GM12875 (cell line): ENCODE measurements around the gene ZNF214.

Source experiments
- H3K4me3 ChIP-seq: one replicate; pipeline ENCODE4 v1.5.1; 2011; ENCODE audit warnings: low read depth, low read length, control low read depth
- CTCF ChIP-seq: IDR thresholded peaks from 2 replicates; pipeline ENCODE4 v1.5.1; 2011; ENCODE audit warnings: low read depth, mild to moderate bottlenecking, control low read depth, inconsistent platforms, low read length, moderate library complexity, borderline replicate concordance; ENCODE audit not compliant: insufficient read depth

ZNF214 gene

GRCh38 chr11:7016011-7016410 lies 4.1 kb downstream of the ZNF214 start:
- TF ChIP-seq CTCF = no peak
- no peak overlapping the region for H3K4me3 ChIP-seq

- TF ChIP-seq CTCF = no peak
- H3K4me3 ChIP-seq = no peak overlapping the region
Measured at GRCh38 chr11:7014118-7014517, 6.0 kb downstream of the ZNF214 start.

- TF ChIP-seq CTCF = no peak
- no peak overlapping the region for H3K4me3 ChIP-seq
Measured at GRCh38 chr11:7004482-7004881, 15.7 kb downstream of the ZNF214 start.

GRCh38 chr11:6995703-6996102 lies 24.4 kb downstream of the ZNF214 start:
- TF ChIP-seq CTCF = no peak
- H3K4me3 ChIP-seq = no peak overlapping the region

- no peak overlapping the region for H3K4me3 ChIP-seq
Measured at GRCh38 chr11:6992457-6993417, 27.4 kb downstream of the ZNF214 start.

GRCh38 chr11:6992026-6992425 lies 28.1 kb downstream of the ZNF214 start:
- no peak for TF ChIP-seq CTCF
- H3K4me3 ChIP-seq = no peak overlapping the region

More at GRCh38 chr11:6992457-6993417, 27.4 kb downstream of the ZNF214 start:
- TF ChIP-seq CTCF = no peak

GRCh38 chr11:6991227-6991626 lies 28.9 kb downstream of the ZNF214 start:
- H3K4me3 ChIP-seq = no peak overlapping the region
- TF ChIP-seq CTCF = no peak
